GM12892 (cell line): ENCODE measurements around the gene ARHGEF3.
"Not testable (repeated sequence)": the region's sequence is repeated elsewhere in the genome, so short reads cannot be mapped to it uniquely, and the experiment has no call there.

ENCODE experiments used
- POLR2A ChIP-seq: IDR thresholded peaks from 2 replicates; pipeline ENCODE4 v1.6.1; 2011; ENCODE audit warnings: low read depth, low read length, control low read depth
- POLR2AphosphoS5 ChIP-seq: IDR thresholded peaks from 2 replicates; pipeline ENCODE4 v1.6.1; 2011; ENCODE audit warnings: low read depth, low read length, control low read depth
- TAF1 ChIP-seq: IDR thresholded peaks from 2 replicates; pipeline ENCODE4 v1.6.1; 2011; ENCODE audit warnings: low read depth, mild to moderate bottlenecking, control low read depth, low read length, borderline replicate concordance

DNA sequence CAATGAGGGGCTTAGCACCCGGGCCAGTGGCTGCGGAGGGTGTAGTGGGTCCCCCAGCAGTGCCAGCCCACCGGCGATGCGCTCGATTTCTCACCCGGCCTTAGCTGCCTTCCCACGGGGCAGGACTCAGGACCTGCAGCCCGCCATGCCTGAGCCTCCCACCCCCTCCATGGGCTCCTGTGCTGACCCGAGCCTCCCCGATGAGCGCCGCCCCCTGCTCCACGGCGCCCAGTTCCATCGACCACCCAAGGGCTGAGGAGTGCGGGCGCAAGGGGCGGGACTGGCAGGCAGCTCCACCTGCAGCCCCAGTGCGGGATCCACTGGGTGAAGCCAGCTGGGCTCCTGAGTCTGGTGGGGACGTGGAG is 109.8 kb downstream of the ARHGEF3 start:
- not testable (repeated sequence) for TF ChIP-seq POLR2A, TAF1, POLR2AphosphoS5
